AG04450 (cell line): ENCODE measurements around the gene JAK1. TPM values are rescaled to one million over a fixed set of nuclear protein-coding genes. Genes with fewer than 3 reads are reported as not detected.
"Not testable (repeated sequence)": the region's sequence is repeated elsewhere in the genome, so short reads cannot be mapped to it uniquely, and the experiment has no call there.

ENCODE experiments used
- CTCF ChIA-PET: fragments of 300-600, 350-600 bp; formaldehyde crosslinking; extraction: SDS; loops from one replicate; lab custom pipeline; 2022; ENCODE audit warnings: antibody characterized with exemption, inconsistent platforms; lab: Charles Lee
- POLR2A ChIA-PET: fragments of 350-600 bp; formaldehyde crosslinking; extraction: SDS; loops from one replicate; lab custom pipeline; 2021; ENCODE audit warnings: antibody characterized with exemption, inconsistent platforms; lab: Yijun Ruan, JAX
- DNase-seq: peaks from one replicate; pipeline ENCODE4 v3.0.0-alpha.2; 2011; ENCODE audit warnings: low read depth, low spot score
- H3K27ac ChIP-seq: one replicate; pipeline ENCODE4 v1.5.1; 2012; ENCODE audit warnings: low read depth, low read length, control low read depth
- H3K27me3 ChIP-seq: one replicate; pipeline ENCODE4 v1.6.0; 2012; ENCODE audit warnings: low read length; ENCODE audit not compliant: control insufficient read depth, insufficient read depth
- H3K4me3 ChIP-seq: 2 replicates; pipeline ENCODE4 v1.5.1; 2011; ENCODE audit warnings: mild to moderate bottlenecking, low read depth, low read length, control low read depth
- H3K9me3 ChIP-seq: 2 replicates; pipeline ENCODE4 v1.5.1; 2012; ENCODE audit warnings: low read length; ENCODE audit not compliant: control insufficient read depth, insufficient read depth
- CTCF ChIP-seq: IDR thresholded peaks from 2 replicates; pipeline ENCODE4 v1.5.1; 2011; ENCODE audit warnings: low read depth, low read length, control low read depth, inconsistent platforms
- polyA plus RNA-seq: library from polyadenylated mRNA; depleted of rRNA; stranded (reverse); fragments of >200 nt; gene quantifications from 2 replicates; pipeline ENCODE4 v1.2.3, GENCODE V29; 2011

Gene JAK1
- polyA plus RNA-seq, 1 experiment: 141 TPM

DNA sequence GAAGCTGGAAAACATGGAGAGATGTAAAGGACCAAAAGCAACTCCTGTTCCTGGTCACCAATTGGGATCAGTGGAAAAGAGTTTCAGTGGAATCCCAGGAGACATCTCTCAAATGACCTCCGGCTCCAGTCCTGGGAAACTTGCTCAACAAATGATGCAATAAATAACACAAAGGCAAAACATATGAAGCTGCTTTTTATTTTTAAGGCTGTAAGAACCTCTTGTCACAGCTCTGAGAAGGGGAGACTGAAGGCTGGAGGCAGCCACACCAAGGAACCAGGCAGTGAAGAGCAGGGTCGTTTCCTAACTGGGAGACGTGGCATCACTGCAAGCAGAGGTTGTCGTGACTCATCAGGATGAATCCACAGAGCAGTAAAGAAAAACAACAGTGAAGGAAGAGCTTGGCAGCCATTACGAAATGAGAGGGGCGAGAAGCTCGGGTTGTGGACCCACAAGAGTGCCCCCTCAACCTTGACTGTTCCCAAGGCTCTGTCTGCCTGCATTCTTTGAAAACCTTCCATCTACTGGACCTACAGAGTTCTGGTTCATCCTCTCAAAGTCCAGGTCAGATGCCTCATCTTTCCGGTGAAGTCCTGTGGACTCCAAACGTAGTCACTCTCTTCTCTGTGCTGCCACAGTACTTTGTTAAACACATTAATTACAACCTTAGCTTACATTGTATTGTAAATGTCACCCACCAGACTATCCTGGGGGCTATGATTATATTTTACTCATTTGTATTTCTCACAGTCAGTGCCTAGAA, 32.1 kb downstream of the JAK1 start:
- peak overlapping the region; percentile 98 for H3K27ac ChIP-seq
- no peaks in the 10 kb centered on the region for H3K27me3 ChIP-seq
- peak; percentile 56 for DNase-seq
- CTCF ChIA-PET: interaction anchor here (0.9 kb wide), 1 partner anchor 21 kb away, joined by 3 read pairs; no protein-coding TSS in a partner anchor
- peak overlapping the region; percentile 27 for H3K4me3 ChIP-seq
- POLR2A ChIA-PET: interaction anchor here (1.1 to 3.5 kb wide), 3 partner anchors 17 to 69 kb away, joined by 4 to 24 read pairs (median 4); partner anchors contain the start of gene JAK1
- no peaks in the 10 kb centered on the region for H3K9me3 ChIP-seq
- no peak for TF ChIP-seq CTCF

DNA sequence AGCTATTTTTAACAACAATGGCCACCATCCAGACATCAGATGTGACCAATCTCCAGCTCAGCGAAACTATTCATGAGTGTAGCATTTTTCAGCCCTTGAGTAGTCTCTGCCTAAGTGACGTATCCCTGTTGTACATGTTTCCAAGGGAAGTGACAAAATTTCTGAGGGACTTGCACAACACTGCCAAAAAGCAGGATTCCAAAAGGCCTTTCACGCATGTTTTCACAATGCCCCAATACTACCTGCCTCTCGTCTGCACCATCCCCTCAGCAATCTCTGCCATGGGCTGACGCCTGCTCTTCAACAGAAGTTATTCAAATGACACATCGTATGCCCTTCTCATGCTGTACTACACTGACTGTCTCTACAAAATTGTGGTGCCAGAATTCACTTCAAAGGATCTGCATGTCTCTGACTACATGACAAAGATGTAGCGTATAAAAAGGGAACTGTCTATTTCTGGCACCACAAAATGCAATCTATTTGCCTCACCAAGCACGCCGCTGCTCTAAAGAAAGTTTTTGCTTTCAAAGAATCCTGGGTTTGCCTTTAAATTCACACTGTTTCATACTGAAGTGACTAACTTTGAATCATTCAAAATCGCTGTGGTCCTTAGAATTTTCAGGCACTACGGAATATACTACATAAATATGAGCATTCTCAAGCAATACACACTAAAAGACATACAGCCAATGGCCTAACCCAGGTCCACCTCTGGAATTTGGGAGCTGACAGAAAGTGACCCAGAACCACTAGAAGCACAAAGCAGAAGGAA, 32.9 kb downstream of the JAK1 start:
- peak; percentile 69 for DNase-seq
- CTCF ChIA-PET: no interaction called here
- H3K4me3 ChIP-seq: peak overlapping the region; percentile 27

GRCh38 chr1:64932962-64933295, 33.4 kb downstream of the JAK1 start:
- POLR2A ChIA-PET: interaction anchor here (1.2 to 3.5 kb wide), 2 partner anchors 15 to 33 kb away, joined by 4 to 24 read pairs; partner anchors contain the start of gene JAK1
- CTCF ChIA-PET: interaction anchor here (0.8 kb wide), 1 partner anchor 11 kb away, joined by 4 read pairs; no protein-coding TSS in a partner anchor
- Histone ChIP-seq H3K4me3 (no peak overlapping the region), H3K27ac (peak overlapping the region; percentile 98), H3K9me3 (no peaks in the 10 kb centered on the region), H3K27me3 (no peaks in the 10 kb centered on the region)
- DNase-seq: no peak
- TF ChIP-seq CTCF: no peak

More for the DNA sequence above, 32.9 kb downstream of the JAK1 start:
- Histone ChIP-seq H3K27me3 (no peaks in the 10 kb centered on the region), H3K27ac (peak overlapping the region; percentile 98), H3K9me3 (no peaks in the 10 kb centered on the region)
- POLR2A ChIA-PET: interaction anchor here (1.1 to 3.5 kb wide), 4 partner anchors 16 to 69 kb away, joined by 4 to 24 read pairs (median 4); partner anchors contain the start of gene JAK1
- no peak for TF ChIP-seq CTCF

DNA sequence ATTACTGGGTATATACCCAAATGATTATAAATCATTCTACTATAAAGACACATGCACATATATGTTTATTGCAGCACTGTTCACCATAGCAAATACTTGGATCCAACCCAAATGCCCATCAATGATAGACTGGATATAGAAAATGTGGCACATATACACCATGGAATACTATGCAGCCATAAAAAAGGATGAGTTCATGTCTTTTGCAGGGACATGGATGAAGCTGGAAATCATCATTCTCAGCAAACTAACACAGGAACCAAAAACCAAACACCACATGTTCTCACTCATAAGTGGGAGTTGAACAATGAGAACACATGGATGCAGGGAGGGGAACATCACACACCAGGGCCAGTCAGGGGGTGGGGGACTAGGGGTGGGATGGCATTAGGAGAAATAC, 35.7 kb downstream of the JAK1 start:
- POLR2A ChIA-PET, CTCF ChIA-PET, H3K27me3 ChIP-seq, H3K27ac ChIP-seq, H3K4me3 ChIP-seq, H3K9me3 ChIP-seq, DNase-seq: not testable (repeated sequence)

- POLR2A ChIA-PET: no interaction called here
These were observed 37.1 kb downstream of the JAK1 start for GRCh38 chr1:64929221-64929620.

More at GRCh38 chr1:64929221-64929620, 37.1 kb downstream of the JAK1 start:
- Histone ChIP-seq H3K27me3 (no peaks in the 10 kb centered on the region), H3K9me3 (no peaks in the 10 kb centered on the region), H3K4me3 (no peak overlapping the region), H3K27ac (no peak overlapping the region)
- no peak for TF ChIP-seq CTCF
- no peak for DNase-seq
- CTCF ChIA-PET: no interaction called here
